ENCODE measurements around the gene KSR1. TPM values are rescaled to one million over a fixed set of nuclear protein-coding genes. Genes with fewer than 3 reads are reported as not detected.

The KSR1 gene
- total and polyA plus RNA-seq, 2 of the 8 experiments (the other 6 are each of a cell fraction or from before 2014, with no cell fraction given), result 14.1 to 34.7 TPM

DNA sequence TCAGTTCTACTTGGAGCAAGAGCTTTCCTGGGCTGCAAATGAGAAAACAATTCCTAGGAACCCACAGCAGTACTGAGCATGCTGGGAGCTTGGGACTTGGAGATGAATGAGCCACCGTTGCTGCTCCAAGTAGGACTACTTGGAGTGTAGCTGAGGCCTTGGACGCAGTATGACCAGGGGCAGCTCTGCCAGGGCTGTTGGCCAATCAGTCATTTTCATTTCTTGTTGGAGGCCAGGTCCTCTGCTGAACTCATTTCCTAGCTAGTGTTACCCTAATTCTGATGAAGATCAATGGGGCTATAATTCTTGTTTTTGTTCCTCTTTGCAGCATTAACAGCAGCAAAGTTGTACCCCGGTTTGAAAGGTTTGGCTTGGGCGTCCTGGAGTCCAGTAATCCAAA is 166.7 kb downstream of the KSR1 start:
- no peaks in the 10 kb centered on the region for H3K9me3 ChIP-seq (ENCODE audit: insufficient read depth in 2 of 2, low read depth in 1 of 2, low read length in 1 of 2)
- no peak overlapping the region for H3K4me2 ChIP-seq (ENCODE audit: insufficient read depth in 1 of 2, low read depth in 2 of 2, low read length in 2 of 2)
- peaks cover 0 to 2% of the 10 kb centered on the region in 2 experiments for H4K20me1 ChIP-seq (replicated peaks in 1 of 2; ENCODE audit: control insufficient read depth in 1 of 2, insufficient read depth in 2 of 2, low read length in 2 of 2)
- H3K23me2 ChIP-seq (ENCODE audit: low read depth, low read length), result no peaks in the 10 kb centered on the region
- no peak overlapping the region for H2BK12ac ChIP-seq (ENCODE audit: low read depth, low read length)
- no peak overlapping the region for H3K9ac ChIP-seq (replicated peaks in 1 of 4; ENCODE audit: extremely low read depth in 1 of 4, low read depth in 3 of 4, low read length in 3 of 4)
- H3K27me3 ChIP-seq (replicated peaks in 1 of 4; ENCODE audit: control insufficient read depth in 3 of 4, extremely low read depth in 1 of 4, insufficient read depth in 3 of 4, low read length in 3 of 4), result no peaks in the 10 kb centered on the region
- no peak overlapping the region for H3K4me3 ChIP-seq (ENCODE audit: extremely low read depth in 1 of 4, insufficient read depth in 2 of 4, low read depth in 3 of 4, low read length in 4 of 4)
- no peak overlapping the region for H4K91ac ChIP-seq (replicated peaks; ENCODE audit: insufficient read length, low read length)
- 89% methylated on average over 4 of the region's 4 CpGs; no CpG with 5 or more reads in 1 of the 2 experiments for WGBS, 2 experiments (ENCODE audit: extremely low coverage in 1 of 2, insufficient coverage in 1 of 2, insufficient read length in 1 of 2, insufficient replicate concordance in 2 of 2, low coverage in 1 of 2, low lambda C conversion rate in 2 of 2, missing lambda C conversion rate in 1 of 2)
- H2AFZ ChIP-seq (ENCODE audit: low read length), result no peak overlapping the region
- no peak overlapping the region for H3K23ac ChIP-seq (ENCODE audit: insufficient read length)
- no peak for FAIRE-seq
- H3K18ac ChIP-seq (ENCODE audit: extremely low read depth, low read length), result no peak overlapping the region
- peaks cover 6 to 20% (median 7%) of the 10 kb centered on the region in 4 experiments; a peak in 5 of 8 replicates for H3K36me3 ChIP-seq (ENCODE audit: control insufficient read depth in 2 of 4, insufficient read depth in 4 of 4, low read length in 3 of 4)
- no peaks in the 10 kb centered on the region for H3K79me1 ChIP-seq (ENCODE audit: low read depth, low read length)
- no peak overlapping the region for H3K27ac ChIP-seq (ENCODE audit: low read depth, low read length)
- H3K4me1 ChIP-seq (replicated peaks in 1 of 4; ENCODE audit: control insufficient read depth in 3 of 4, insufficient read depth in 4 of 4, low read length in 3 of 4), result no peaks in the 10 kb centered on the region
- no peak overlapping the region for H3K56ac ChIP-seq (replicated peaks; ENCODE audit: insufficient read length, low read depth, low read length)
- H4K5ac ChIP-seq (ENCODE audit: insufficient read length, low read depth, low read length), result no peak overlapping the region
- H2BK120ac ChIP-seq (replicated peaks; ENCODE audit: low read depth, low read length), result no peak overlapping the region
- H2AK5ac ChIP-seq (ENCODE audit: low read depth, low read length), result no peak overlapping the region
- H4K8ac ChIP-seq (ENCODE audit: extremely low read depth, insufficient read depth, low read length), result no peak overlapping the region
- ChIA-PET POLR2A (ENCODE audit: partially characterized antibody) (no interaction called here), CTCF (ENCODE audit: partially characterized antibody) (interaction anchor here (0.8 to 7.0 kb wide), 4 partner anchors 11 to 734 kb away, joined by 5 to 52 read pairs (median 6); no protein-coding TSS in a partner anchor)
- no peak overlapping the region for H2BK5ac ChIP-seq (ENCODE audit: low read depth, low read length)
- H3K4ac ChIP-seq (replicated peaks; ENCODE audit: insufficient read length, low read depth, low read length), result no peak overlapping the region
- no peak for DNase-seq (ENCODE audit: low read depth in 1 of 2, low spot score in 2 of 2)
- H2BK15ac ChIP-seq (ENCODE audit: low read length), result no peak overlapping the region
- no peaks in the 10 kb centered on the region for H3K79me2 ChIP-seq (ENCODE audit: control insufficient read depth in 1 of 2, insufficient read depth in 2 of 2, low read length in 2 of 2)
- no peak overlapping the region for H2BK20ac ChIP-seq (ENCODE audit: low read length)
- H3K14ac ChIP-seq (ENCODE audit: insufficient read length), result no peak overlapping the region
- TF ChIP-seq EP300 (IDR thresholded peaks at IDR 0.05; ENCODE audit: borderline replicate concordance in 1 of 2, low read depth in 2 of 2, low read length in 2 of 2), result no peak
- no peak for TF ChIP-seq TEAD4 (IDR thresholded peaks at IDR 0.05; ENCODE audit: low read depth, low read length)
- no peak for TF ChIP-seq SIX5 (IDR thresholded peaks at IDR 0.05; ENCODE audit: low read depth, low read length)
- no peak for TF ChIP-seq CBX8 (IDR thresholded peaks at IDR 0.05; ENCODE audit: borderline replicate concordance, low read depth, low read length)
- no peak for TF ChIP-seq BACH1 (IDR thresholded peaks at IDR 0.05; ENCODE audit: low read length)
- TF ChIP-seq EZH2 (IDR thresholded peaks at IDR 0.05; ENCODE audit: low read depth, low read length, severe bottlenecking), result no peak
- TF ChIP-seq JUND (IDR thresholded peaks at IDR 0.05; ENCODE audit: low read length), result no peak
- TF ChIP-seq RXRA (IDR thresholded peaks at IDR 0.05; ENCODE audit: insufficient read depth, low read depth, low read length), result no peak
- no peak for TF ChIP-seq ASH2L (IDR thresholded peaks at IDR 0.05; ENCODE audit: low read length)
- TF ChIP-seq SIN3A (conservative IDR thresholded peaks at IDR 0.05 in 1 of 2, IDR thresholded peaks at IDR 0.05 in 1 of 2; ENCODE audit: low read depth in 1 of 2, low read length in 2 of 2), result no peak
- no peak for TF ChIP-seq BRCA1 (IDR thresholded peaks at IDR 0.05; ENCODE audit: low read depth, low read length)
- no peak for TF ChIP-seq NRF1 (IDR thresholded peaks at IDR 0.05; ENCODE audit: low read depth, low read length)
- TF ChIP-seq CTBP2 (IDR thresholded peaks at IDR 0.05; ENCODE audit: borderline replicate concordance, insufficient read depth, insufficient read length, low read length), result no peak
- no peak for TF ChIP-seq CEBPB (IDR thresholded peaks at IDR 0.05; ENCODE audit: low read depth, low read length)
- no peak for TF ChIP-seq KDM5A (IDR thresholded peaks at IDR 0.05; ENCODE audit: low read length)

Measured in H1 (cell line).